ENCODE results near the gene RENBP. TPM values are rescaled to one million over a fixed set of nuclear protein-coding genes. Genes with fewer than 3 reads are reported as not detected.

Gene RENBP
- total and polyA plus RNA-seq, 2 of the 13 experiments (the other 11 are each of a cell fraction or from before 2014, with no cell fraction given): 1.4 to 2.6 TPM

GRCh38 chrX:153886915-153887314 is 57.5 kb downstream of the RENBP start:
- ATAC-seq: no peak
- Histone ChIP-seq H3K9me3 (ENCODE audit: low read length) (no peaks in the 10 kb centered on the region), H3K4me2 (ENCODE audit: low read depth, low read length) (no peak overlapping the region), H2AFZ (ENCODE audit: low read length) (no peak overlapping the region), H3K4me1 (ENCODE audit: insufficient read depth, low read length) (peaks cover 12% of the 10 kb centered on the region), H3K36me3 (replicated peaks in 1 of 2; ENCODE audit: control insufficient read depth in 1 of 2, insufficient read depth in 2 of 2, low read length in 2 of 2) (no peaks in the 10 kb centered on the region), H3K4me3 (replicated peaks in 1 of 3; ENCODE audit: insufficient read depth in 1 of 3, low read depth in 2 of 3, low read length in 3 of 3) (no peak overlapping the region), H3K27ac (ENCODE audit: extremely low read length, insufficient read depth, low read length) (no peak overlapping the region), H3K27me3 (ENCODE audit: control insufficient read depth in 1 of 2, insufficient read depth in 2 of 2, low read length in 2 of 2) (peaks cover 0 to 19% of the 10 kb centered on the region in 2 experiments; a peak in 3 of 5 replicates), H4K20me1 (ENCODE audit: insufficient read depth, low read length) (no peaks in the 10 kb centered on the region), H3K9ac (ENCODE audit: insufficient read depth, low read depth, low read length) (no peak overlapping the region), H3K79me2 (ENCODE audit: insufficient read depth, low read length) (no peaks in the 10 kb centered on the region)
- 46% methylated on average over 5 of the region's 13 CpGs for WGBS (ENCODE audit: low lambda C conversion rate)
- intact Hi-C loops (cut with micrococcal nuclease; ENCODE audit: unreplicated experiment): no loop called here
- ChIA-PET CTCF (ENCODE audit: low intra/inter-chr PET ratio, low total read pairs) (no interaction called here), POLR2A (interaction anchor here (0.6 kb wide), 1 partner anchor 1226 kb away, joined by 4 read pairs; no protein-coding TSS in a partner anchor)
- no peak for TF ChIP-seq ZZZ3 (CRISPR knock-in tag; IDR thresholded peaks at IDR 0.05; ENCODE audit: borderline replicate concordance)
- TF ChIP-seq ZNF484 (CRISPR knock-in tag; IDR thresholded peaks at IDR 0.05; ENCODE audit: borderline replicate concordance, low read depth): no peak
- no peak for TF ChIP-seq SIN3A (IDR thresholded peaks at IDR 0.05; ENCODE audit: borderline replicate concordance, low read depth, low read length)
- no peak for TF ChIP-seq CENPX (CRISPR knock-in tag; IDR thresholded peaks at IDR 0.05)
- no peak for TF ChIP-seq CEBPB (IDR thresholded peaks at IDR 0.05; ENCODE audit: borderline replicate concordance, low read depth, low read length)
- TF ChIP-seq JARID2 (CRISPR knock-in tag; IDR thresholded peaks at IDR 0.05; ENCODE audit: insufficient replicate concordance): no peak
- no peak for DNase-seq (ENCODE audit: low spot score)
- no peak for FAIRE-seq
- BruUV-seq (replicated peaks): no TSS peak
- in situ Hi-C loops (cut with HindIII; ENCODE audit: extremely low pct_ligation_motif_present, low pct_unique_long_range_greater_than_20kb): no loop called here

GRCh38 chrX:153885968-153886903 is 58.2 kb downstream of the RENBP start, which contains the start of gene L1CAM:
TSS of gene L1CAM (minus strand) at chrX:153886173. CDS start at chrX:153875836, 10,337 bp downstream.
- Histone ChIP-seq H3K4me1 (ENCODE audit: insufficient read depth, low read length) (peaks cover 19% of the 10 kb centered on the region), H3K4me3 (replicated peaks in 1 of 3; ENCODE audit: insufficient read depth in 1 of 3, low read depth in 2 of 3, low read length in 3 of 3) (peak within 1 kb of the TSS in 2 of 3 experiments; percentile 33 to 55; a peak in 3 of 6 replicates), H3K9ac (ENCODE audit: insufficient read depth, low read depth, low read length) (no peak within 1 kb of the TSS), H3K36me3 (replicated peaks in 1 of 2; ENCODE audit: control insufficient read depth in 1 of 2, insufficient read depth in 2 of 2, low read length in 2 of 2) (no peaks in the 10 kb centered on the region), H3K9me3 (ENCODE audit: low read length) (no peaks in the 10 kb centered on the region), H3K27me3 (ENCODE audit: control insufficient read depth in 1 of 2, insufficient read depth in 2 of 2, low read length in 2 of 2) (peaks cover 0 to 19% of the 10 kb centered on the region in 2 experiments; a peak in 3 of 5 replicates), H3K79me2 (ENCODE audit: insufficient read depth, low read length) (no peaks in the 10 kb centered on the region), H4K20me1 (ENCODE audit: insufficient read depth, low read length) (no peaks in the 10 kb centered on the region), H2AFZ (ENCODE audit: low read length) (no peak within 1 kb of the TSS), H3K4me2 (ENCODE audit: low read depth, low read length) (peak within 1 kb of the TSS; percentile 23), H3K27ac (ENCODE audit: extremely low read length, insufficient read depth, low read length) (no peak within 1 kb of the TSS)
- WGBS (ENCODE audit: low lambda C conversion rate): no CpG with 5 or more reads among the region's 94 CpGs
- BruUV-seq (replicated peaks): no TSS peak
- in situ Hi-C loops (cut with HindIII; ENCODE audit: extremely low pct_ligation_motif_present, low pct_unique_long_range_greater_than_20kb): no loop called here
- ATAC-seq (no peak; the same call in 2 of the 3 replicates), DNase-seq (ENCODE audit: low spot score) (no peak), FAIRE-seq (no peak)
- intact Hi-C loops (cut with micrococcal nuclease; ENCODE audit: unreplicated experiment): no loop called here
- ChIA-PET POLR2A (interaction anchor here (0.7 kb wide), 1 partner anchor 41 kb away, joined by 3 read pairs; no protein-coding TSS in a partner anchor), CTCF (ENCODE audit: low intra/inter-chr PET ratio, low total read pairs) (no interaction called here)
- TF ChIP-seq NFKB2 (CRISPR knock-in tag; IDR thresholded peaks at IDR 0.05; ENCODE audit: borderline replicate concordance) (no peak), ZNF263 (CRISPR knock-in tag; IDR thresholded peaks at IDR 0.05) (peak; percentile 88), EZH2 (conservative IDR thresholded peaks at IDR 0.05; ENCODE audit: low read depth, low read length) (0 out of 2 replicates have a peak, but pooled peaks have one; percentile 40)

Measured in HepG2 (cell line).